NT2/D1 (cell line): ENCODE results near the gene ATP5F1C.

ENCODE experiments used
- DNase-seq: peaks from one replicate; pipeline ENCODE4 v3.0.0-alpha.2; 2011; ENCODE audit warnings: low read depth, low spot score
- H3K27me3 ChIP-seq: 2 replicates; pipeline ENCODE4 v1.6.0; 2011; ENCODE audit warnings: mild to moderate bottlenecking; ENCODE audit not compliant: insufficient read length, insufficient read depth
- H3K36me3 ChIP-seq: 2 replicates; pipeline ENCODE4 v1.6.1; 2011; ENCODE audit warnings: mild to moderate bottlenecking, low read length, mixed read lengths; ENCODE audit not compliant: insufficient read depth, insufficient read length
- H3K4me1 ChIP-seq: 2 replicates; pipeline ENCODE4 v1.5.1; 2011; ENCODE audit not compliant: insufficient read depth, insufficient read length
- H3K4me3 ChIP-seq: 2 replicates; pipeline ENCODE4 v1.5.1; 2011; ENCODE audit warnings: low read depth; ENCODE audit not compliant: insufficient read length
- H3K9ac ChIP-seq: 2 replicates; pipeline ENCODE4 v1.6.0; 2011; ENCODE audit warnings: low read depth; ENCODE audit not compliant: insufficient read length
- H3K9me3 ChIP-seq: 2 replicates; pipeline ENCODE4 v1.5.1; 2011; ENCODE audit warnings: mild to moderate bottlenecking, low read length; ENCODE audit not compliant: insufficient read depth
- SUZ12 ChIP-seq: IDR thresholded peaks from 2 replicates; pipeline ENCODE4 v1.6.1; 2011; ENCODE audit not compliant: insufficient read length, insufficient read depth; ENCODE audit errors: extremely low read depth
- YY1 ChIP-seq: IDR thresholded peaks from 2 replicates; pipeline ENCODE4 v1.6.1; 2011; ENCODE audit not compliant: insufficient read length, insufficient read depth
- ZNF274 ChIP-seq: IDR thresholded peaks from 2 replicates; pipeline ENCODE4 v1.6.1; 2011; ENCODE audit warnings: mild to moderate bottlenecking, low read depth, low read length

The ATP5F1C gene

GRCh38 chr10:7786430-7786829, 1.5 kb upstream of the ATP5F1C start:
- Histone ChIP-seq H3K9ac (no peak overlapping the region), H3K9me3 (no peaks in the 10 kb centered on the region), H3K4me3 (no peak overlapping the region), H3K36me3 (peaks cover 20% of the 10 kb centered on the region), H3K27me3 (no peaks in the 10 kb centered on the region), H3K4me1 (no peaks in the 10 kb centered on the region)
- TF ChIP-seq SUZ12 (no peak), ZNF274 (no peak), YY1 (no peak)
- no peak for DNase-seq

GRCh38 chr10:7787150-7787856, 674 bp upstream of the ATP5F1C start:
- TF ChIP-seq SUZ12, result no peak
- no peak for TF ChIP-seq YY1
- no peak for TF ChIP-seq ZNF274
- Histone ChIP-seq H3K9ac (peak overlapping the region; percentile 96), H3K36me3 (peaks cover 24% of the 10 kb centered on the region), H3K4me1 (no peaks in the 10 kb centered on the region), H3K9me3 (no peaks in the 10 kb centered on the region), H3K27me3 (no peaks in the 10 kb centered on the region), H3K4me3 (peak overlapping the region; percentile 84)
- DNase-seq, result no peak

DNA sequence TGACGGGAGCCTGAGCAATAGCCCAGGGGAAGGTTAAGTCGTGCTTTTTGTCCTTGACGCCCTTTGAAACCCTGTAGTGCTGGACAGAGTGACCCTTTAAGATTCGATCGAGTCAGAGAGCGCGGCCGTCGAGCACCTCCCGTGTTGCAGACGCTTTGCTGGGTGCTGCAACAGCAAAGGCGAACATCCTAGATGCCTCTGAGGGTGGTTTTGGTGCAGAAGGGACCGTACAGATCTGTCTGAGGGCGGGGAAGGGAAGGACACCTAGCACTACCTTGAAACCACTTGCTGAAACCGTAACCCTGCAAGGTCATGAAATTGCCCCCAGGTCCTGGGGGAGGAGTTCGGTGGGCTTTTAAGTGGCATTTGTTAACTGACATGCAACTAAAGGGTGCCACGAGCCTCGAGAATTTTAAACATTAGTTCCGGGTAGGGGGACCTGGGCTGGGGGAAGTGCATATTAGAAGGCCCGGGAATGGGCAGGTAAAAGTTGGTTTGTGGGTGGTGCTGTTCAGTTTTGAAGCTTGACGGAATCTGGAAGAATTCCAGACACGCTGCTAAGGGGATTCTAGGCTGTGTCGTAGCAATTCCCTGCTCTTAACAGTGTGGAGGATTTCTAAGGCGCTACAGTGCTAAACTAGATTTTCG, 786 bp downstream of the ATP5F1C start:
- Histone ChIP-seq H3K4me1 (no peaks in the 10 kb centered on the region), H3K4me3 (peak overlapping the region; percentile 84), H3K27me3 (no peaks in the 10 kb centered on the region), H3K9ac (peak overlapping the region; percentile 96), H3K36me3 (peaks cover 25% of the 10 kb centered on the region), H3K9me3 (no peaks in the 10 kb centered on the region)
- DNase-seq, result no peak
- TF ChIP-seq YY1, result no peak
- TF ChIP-seq SUZ12, result no peak
- no peak for TF ChIP-seq ZNF274

DNA sequence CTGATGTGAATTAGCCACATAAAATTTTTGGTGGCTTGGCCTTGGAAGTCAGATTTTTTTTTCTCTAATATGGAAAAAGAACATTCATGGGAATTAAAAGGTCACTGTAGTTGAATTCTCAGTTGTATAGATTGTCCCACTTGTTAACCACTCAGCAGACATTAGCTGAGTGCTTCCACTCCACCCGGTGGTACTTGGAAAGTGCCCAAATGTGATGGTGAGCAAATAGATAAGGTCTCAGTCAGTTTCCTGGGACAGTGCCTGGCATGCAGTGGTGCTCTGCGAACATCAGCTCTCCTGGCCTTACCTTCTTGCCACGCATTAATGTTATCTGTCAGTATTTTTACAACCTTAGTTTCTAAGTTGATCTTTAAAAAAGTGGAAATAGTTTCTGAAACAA, 1.4 kb downstream of the ATP5F1C start:
- Histone ChIP-seq H3K4me3 (peak overlapping the region; percentile 84), H3K4me1 (no peaks in the 10 kb centered on the region), H3K9ac (peak overlapping the region; percentile 96), H3K36me3 (peaks cover 20% of the 10 kb centered on the region), H3K9me3 (no peaks in the 10 kb centered on the region), H3K27me3 (no peaks in the 10 kb centered on the region)
- no peak for DNase-seq
- TF ChIP-seq SUZ12 (no peak), ZNF274 (no peak), YY1 (no peak)

DNA sequence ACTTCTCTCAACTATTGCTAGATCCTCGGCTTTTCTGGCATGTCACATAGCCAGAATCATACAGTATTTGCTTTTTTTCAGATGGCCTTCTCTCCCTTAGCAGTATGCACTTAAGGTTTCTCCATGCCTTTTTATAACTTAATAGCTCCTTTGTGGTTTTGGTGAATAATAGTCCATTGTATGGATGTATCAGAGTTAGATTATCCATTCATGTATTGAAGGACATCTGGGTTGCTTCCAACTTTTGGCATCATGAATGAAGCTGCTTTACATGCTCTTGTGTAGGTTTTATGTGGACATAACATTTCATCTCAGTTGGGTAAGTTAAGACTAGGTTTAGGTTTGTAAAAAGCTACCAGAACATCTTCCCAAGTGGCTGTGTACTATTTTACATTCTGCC, 4.6 kb downstream of the ATP5F1C start:
- Histone ChIP-seq H3K4me3 (no peak overlapping the region), H3K4me1 (no peaks in the 10 kb centered on the region), H3K9ac (no peak overlapping the region), H3K27me3 (no peaks in the 10 kb centered on the region), H3K36me3 (peaks cover 28% of the 10 kb centered on the region), H3K9me3 (no peaks in the 10 kb centered on the region)
- TF ChIP-seq YY1 (no peak), SUZ12 (no peak), ZNF274 (no peak)
- DNase-seq, result no peak

DNA sequence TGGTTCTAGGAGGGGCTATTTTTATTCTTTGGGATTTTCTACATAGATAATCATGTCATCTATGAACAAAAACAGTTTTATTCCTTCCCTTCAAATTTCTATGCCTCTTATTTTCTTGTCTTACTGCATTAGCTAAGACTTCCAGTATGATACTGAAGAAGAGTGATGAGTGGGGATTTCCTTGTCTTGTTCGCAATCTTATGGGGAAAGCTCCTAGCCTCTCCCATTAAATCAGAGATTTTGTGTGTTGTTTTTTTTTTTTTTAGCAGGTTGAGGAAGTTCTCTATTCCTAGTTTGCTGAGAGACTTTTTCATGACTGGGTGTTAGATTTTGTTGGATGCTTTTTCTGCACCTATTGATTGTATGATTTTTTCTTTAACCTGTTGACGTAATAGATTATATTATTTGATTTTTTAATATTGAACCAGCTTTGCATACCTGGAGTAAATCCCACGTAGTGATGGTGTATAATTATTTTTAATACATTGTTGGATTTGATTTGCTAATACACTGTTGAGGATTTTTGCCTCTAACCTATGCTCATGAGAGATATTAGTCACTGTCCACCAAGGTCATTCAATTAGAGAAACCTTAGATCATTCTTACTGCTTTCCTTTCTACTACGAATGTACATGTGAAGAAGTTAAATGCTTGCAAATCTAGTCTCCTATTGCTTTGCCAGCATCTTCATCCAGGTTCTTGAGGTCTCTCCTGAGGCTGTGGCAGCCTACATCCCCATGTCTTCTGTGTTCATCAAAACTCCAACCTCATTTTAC, 6.5 kb downstream of the ATP5F1C start:
- TF ChIP-seq YY1 (no peak), SUZ12 (no peak), ZNF274 (no peak)
- Histone ChIP-seq H3K4me3 (no peak overlapping the region), H3K9ac (no peak overlapping the region)

GRCh38 chr10:7795605-7796004, 7.6 kb downstream of the ATP5F1C start:
- H3K27me3 ChIP-seq, result no peaks in the 10 kb centered on the region
- peaks cover 43% of the 10 kb centered on the region for H3K36me3 ChIP-seq
- no peak overlapping the region for H3K4me3 ChIP-seq
- H3K9me3 ChIP-seq, result no peaks in the 10 kb centered on the region
- DNase-seq, result no peak
- no peak overlapping the region for H3K9ac ChIP-seq
- H3K4me1 ChIP-seq, result no peaks in the 10 kb centered on the region
- TF ChIP-seq SUZ12 (no peak), YY1 (no peak), ZNF274 (no peak)

More for the DNA sequence above, 6.5 kb downstream of the ATP5F1C start:
- no peak for DNase-seq
- no peaks in the 10 kb centered on the region for H3K4me1 ChIP-seq
- H3K36me3 ChIP-seq, result peaks cover 37% of the 10 kb centered on the region
- no peaks in the 10 kb centered on the region for H3K27me3 ChIP-seq
- H3K9me3 ChIP-seq, result no peaks in the 10 kb centered on the region
